Sigmoid colon (tissue), 4 donors: ENCODE results near the gene SF3A1.

Source experiments
- CTCF ChIP-seq, 4 experiments: fragments of 450-650 bp in 3 of 4; fragments of 200-600 bp in 1 of 4; IDR thresholded peaks; one replicate each; pipeline ENCODE4 v1.5.1; 2016 to 2019; ENCODE audit warnings: antibody characterized with exemption in 4 of 4, mild to moderate bottlenecking in 3 of 4, moderate library complexity in 2 of 4
- POLR2AphosphoS5 ChIP-seq, 4 donors: sonication (generic); formaldehyde crosslinking; IDR thresholded peaks; one replicate each; pipeline ENCODE4 v1.6.1; 2017; ENCODE audit warnings: antibody characterized with exemption in 4 of 4

- no peak for TF ChIP-seq CTCF (IDR thresholded peaks at IDR 0.05)
- TF ChIP-seq POLR2AphosphoS5 (IDR thresholded peaks at IDR 0.05): peak in 2 of 4 donors; percentile 53 to 59
These were observed 58.5 kb downstream of the SF3A1 start for GRCh38 chr22:30297991-30298701.
